D721Med (cell line): ENCODE results near the gene KIAA0753.

Experiments
- DNase-seq: peaks from one replicate; pipeline ENCODE4 v3.0.0; 2011; ENCODE audit warnings: low spot score; ENCODE audit not compliant: insufficient read length
- FAIRE-seq: peaks from 2 replicates; lab custom pipeline; 2011; peaks lifted over from hg19 to GRCh38; lab: Jason Lieb, UNC
- CTCF ChIP-seq: IDR thresholded peaks from 2 replicates; pipeline ENCODE4 v1.5.1; 2012; ENCODE audit warnings: mild to moderate bottlenecking, control low read depth; ENCODE audit not compliant: insufficient read depth; ENCODE audit errors: missing control alignments

The KIAA0753 gene

GRCh38 chr17:6551356-6551755, 89.2 kb downstream of the KIAA0753 start:
- TF ChIP-seq CTCF, result no peak
- DNase-seq (no peak), FAIRE-seq (no peak)

GRCh38 chr17:6549384-6550036, 91.0 kb downstream of the KIAA0753 start:
- no peak for TF ChIP-seq CTCF
- DNase-seq (no peak), FAIRE-seq (no peak)

- FAIRE-seq, result no peak
- DNase-seq, result no peak
- no peak for TF ChIP-seq CTCF
These were observed 91.8 kb downstream of the KIAA0753 start for GRCh38 chr17:6548578-6549330.

GRCh38 chr17:6548034-6548433, 92.5 kb downstream of the KIAA0753 start:
- DNase-seq (no peak), FAIRE-seq (no peak)
- no peak for TF ChIP-seq CTCF

GRCh38 chr17:6547336-6547735, 93.2 kb downstream of the KIAA0753 start:
- no peak for TF ChIP-seq CTCF
- FAIRE-seq (no peak), DNase-seq (no peak)

- DNase-seq (no peak), FAIRE-seq (no peak)
- no peak for TF ChIP-seq CTCF
These were observed 94.3 kb downstream of the KIAA0753 start for GRCh38 chr17:6546069-6546718.
